HepG2 (cell line): ENCODE measurements around the gene MMP24OS. TPM values are rescaled to one million over a fixed set of nuclear protein-coding genes. Genes with fewer than 3 reads are reported as not detected.

Source experiments
- LCORL ChIP-seq, 2 experiments: fragments of 450-650 bp in 1 of 2; sonication (generic) in 1 of 2; formaldehyde crosslinking in 1 of 2; IDR thresholded peaks; 2 replicates each; pipeline versions ENCODE4 v1.5.0 to v1.6.1; 2017 to 2020; ENCODE audit warnings: antibody characterized with exemption in 1 of 2, missing genetic modification reagents in 1 of 2
- SP2 ChIP-seq: sonication (generic); formaldehyde crosslinking; IDR thresholded peaks from 2 replicates; pipeline ENCODE4 v1.5.1; 2020; ENCODE audit warnings: mild to moderate bottlenecking, missing genetic modification reagents
- SP4 ChIP-seq: sonication (generic); formaldehyde crosslinking; IDR thresholded peaks from 2 replicates; pipeline ENCODE4 v1.8.1; 2023; ENCODE audit warnings: mild to moderate bottlenecking, missing genetic modification reagents
- ZNF572 ChIP-seq: sonication (generic); formaldehyde crosslinking; IDR thresholded peaks from 2 replicates; pipeline ENCODE4 v1.5.1; 2020; ENCODE audit warnings: mild to moderate bottlenecking, missing genetic modification reagents
- ZNF792 ChIP-seq: IDR thresholded peaks from 2 replicates; pipeline ENCODE4 v1.6.1; 2016
- polyA plus RNA-seq, 8 experiments: library from polyadenylated mRNA; depleted of rRNA in 3 of 8; stranded (reverse) in 7 of 8; unstranded in 1 of 8; fragments of >200 nt; fragmentation: Illumina TruSeq in 4 of 8; extraction: Trizol in 4 of 8; gene quantifications; 2 replicates each; pipeline versions ENCODE4 v1.2.1 to v1.2.3, GENCODE V29; 2011 to 2016; ENCODE audit warnings: low read depth in 4 of 8, missing spikeins in 1 of 8, mixed read lengths in 1 of 8; ENCODE audit not compliant: insufficient read depth in 1 of 8
- total RNA-seq, 5 experiments: library from RNA; depleted of rRNA; stranded (reverse); fragments of >200 nt; fragmentation: Illumina TruSeq; extraction: Trizol; gene quantifications; 2 replicates each; pipeline ENCODE4 v1.2.3, GENCODE V29; 2016; ENCODE audit warnings: low read depth in 1 of 5
- TF ChIP-seq, protein P1 (sequence below): sonication (generic); formaldehyde crosslinking; IDR thresholded peaks from 2 replicates; pipeline ENCODE4 v1.9.0; 2022; ENCODE audit warnings: missing genetic modification reagents, mild to moderate bottlenecking, borderline replicate concordance
- TF ChIP-seq, protein P2 (sequence below): IDR thresholded peaks from 2 replicates; pipeline ENCODE4 v1.6.1; 2016; ENCODE audit warnings: low read depth, control low read depth
- TF ChIP-seq, protein P3 (sequence below): sonication (generic); formaldehyde crosslinking; IDR thresholded peaks from 2 replicates; pipeline ENCODE4 v1.4.0; 2020; ENCODE audit warnings: mild to moderate bottlenecking, missing genetic modification reagents
- TF ChIP-seq, protein P4 (sequence below), 2 experiments: sonication (generic) in 1 of 2; formaldehyde crosslinking in 1 of 2; IDR thresholded peaks; 2 replicates each; pipeline versions ENCODE4 v1.4.0 to v1.6.1; 2018 to 2020; ENCODE audit warnings: missing genetic modification reagents in 2 of 2, borderline replicate concordance in 1 of 2, low read depth in 1 of 2, mild to moderate bottlenecking in 1 of 2, missing biosample characterization in 1 of 2
- TF ChIP-seq, protein P5 (sequence below), 2 experiments: sonication (generic) in 1 of 2; formaldehyde crosslinking in 1 of 2; IDR thresholded peaks; 2 replicates each; pipeline versions ENCODE4 v1.6.1 to v1.9.0; 2014 to 2022; ENCODE audit warnings: antibody characterized with exemption in 1 of 2, borderline replicate concordance in 1 of 2, inconsistent platforms in 1 of 2, low read depth in 1 of 2, missing genetic modification reagents in 1 of 2
- TF ChIP-seq, protein P6 (sequence below): IDR thresholded peaks from 2 replicates; pipeline ENCODE4 v1.6.1; 2016; ENCODE audit warnings: control low read depth

Gene MMP24OS
- total and polyA plus RNA-seq, 2 of the 13 experiments (the other 11 are each of a cell fraction or from before 2014, with no cell fraction given) = 6.0 to 8.5 TPM

DNA sequence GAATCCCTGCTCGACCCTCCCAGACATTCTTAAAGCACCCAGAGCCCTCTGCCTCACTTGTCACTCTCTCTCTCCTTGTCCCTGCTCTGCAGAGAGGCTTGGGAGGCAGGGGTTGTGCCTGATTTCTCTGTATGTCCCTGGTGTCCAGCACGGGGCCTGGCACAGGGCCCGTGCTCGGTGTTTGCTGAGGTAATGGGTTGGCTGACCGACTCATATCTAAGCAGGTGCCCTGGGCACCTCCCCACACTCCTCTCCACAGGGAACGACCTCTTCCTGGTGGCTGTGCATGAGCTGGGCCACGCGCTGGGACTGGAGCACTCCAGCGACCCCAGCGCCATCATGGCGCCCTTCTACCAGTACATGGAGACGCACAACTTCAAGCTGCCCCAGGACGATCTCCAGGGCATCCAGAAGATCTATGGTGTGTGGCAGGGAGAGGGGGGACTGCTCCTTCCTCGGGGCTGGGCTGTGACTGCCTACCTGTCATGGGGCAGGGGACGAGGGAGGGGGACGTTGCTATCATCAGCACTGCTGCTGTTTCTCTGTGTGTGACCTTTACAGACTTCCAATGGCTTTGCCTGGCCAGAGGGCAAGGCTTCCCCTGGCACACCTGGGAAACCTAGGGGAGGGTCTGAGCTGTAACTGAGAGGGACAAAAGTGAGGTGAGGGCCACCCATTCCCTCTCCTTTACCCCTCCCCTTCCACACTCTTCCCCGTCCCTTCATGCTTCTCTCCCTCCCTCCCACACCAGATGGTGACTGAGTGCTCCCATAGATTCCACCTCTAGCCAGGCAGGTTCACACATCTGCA is 14.2 kb downstream of the MMP24OS start (continued):
- TF ChIP-seq, protein P1, sequence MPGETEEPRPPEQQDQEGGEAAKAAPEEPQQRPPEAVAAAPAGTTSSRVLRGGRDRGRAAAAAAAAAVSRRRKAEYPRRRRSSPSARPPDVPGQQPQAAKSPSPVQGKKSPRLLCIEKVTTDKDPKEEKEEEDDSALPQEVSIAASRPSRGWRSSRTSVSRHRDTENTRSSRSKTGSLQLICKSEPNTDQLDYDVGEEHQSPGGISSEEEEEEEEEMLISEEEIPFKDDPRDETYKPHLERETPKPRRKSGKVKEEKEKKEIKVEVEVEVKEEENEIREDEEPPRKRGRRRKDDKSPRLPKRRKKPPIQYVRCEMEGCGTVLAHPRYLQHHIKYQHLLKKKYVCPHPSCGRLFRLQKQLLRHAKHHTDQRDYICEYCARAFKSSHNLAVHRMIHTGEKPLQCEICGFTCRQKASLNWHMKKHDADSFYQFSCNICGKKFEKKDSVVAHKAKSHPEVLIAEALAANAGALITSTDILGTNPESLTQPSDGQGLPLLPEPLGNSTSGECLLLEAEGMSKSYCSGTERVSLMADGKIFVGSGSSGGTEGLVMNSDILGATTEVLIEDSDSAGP (CRISPR knock-in tag) = peak; percentile 39; the same call in 1 of the 2 replicates
- TF ChIP-seq SP4 (CRISPR knock-in tag) (peak; percentile 32; the same call in 1 of the 2 replicates), ZNF792 (CRISPR knock-in tag) (no peak), LCORL (IDR thresholded peaks at IDR 0.05) (no peak), LCORL (CRISPR knock-in tag; IDR thresholded peaks at IDR 0.05) (0 out of 2 replicates have a peak, but pooled peaks have one; percentile 3), ZNF572 (CRISPR knock-in tag) (peak; percentile 92), SP2 (0 out of 2 replicates have a peak, but pooled peaks have one; percentile 20)
- TF ChIP-seq, protein P2, sequence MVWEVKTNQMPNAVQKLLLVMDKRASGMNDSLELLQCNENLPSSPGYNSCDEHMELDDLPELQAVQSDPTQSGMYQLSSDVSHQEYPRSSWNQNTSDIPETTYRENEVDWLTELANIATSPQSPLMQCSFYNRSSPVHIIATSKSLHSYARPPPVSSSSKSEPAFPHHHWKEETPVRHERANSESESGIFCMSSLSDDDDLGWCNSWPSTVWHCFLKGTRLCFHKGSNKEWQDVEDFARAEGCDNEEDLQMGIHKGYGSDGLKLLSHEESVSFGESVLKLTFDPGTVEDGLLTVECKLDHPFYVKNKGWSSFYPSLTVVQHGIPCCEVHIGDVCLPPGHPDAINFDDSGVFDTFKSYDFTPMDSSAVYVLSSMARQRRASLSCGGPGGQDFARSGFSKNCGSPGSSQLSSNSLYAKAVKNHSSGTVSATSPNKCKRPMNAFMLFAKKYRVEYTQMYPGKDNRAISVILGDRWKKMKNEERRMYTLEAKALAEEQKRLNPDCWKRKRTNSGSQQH (CRISPR knock-in tag) = peak; percentile 7; the same call in 1 of the 2 replicates
- TF ChIP-seq, protein P3, sequence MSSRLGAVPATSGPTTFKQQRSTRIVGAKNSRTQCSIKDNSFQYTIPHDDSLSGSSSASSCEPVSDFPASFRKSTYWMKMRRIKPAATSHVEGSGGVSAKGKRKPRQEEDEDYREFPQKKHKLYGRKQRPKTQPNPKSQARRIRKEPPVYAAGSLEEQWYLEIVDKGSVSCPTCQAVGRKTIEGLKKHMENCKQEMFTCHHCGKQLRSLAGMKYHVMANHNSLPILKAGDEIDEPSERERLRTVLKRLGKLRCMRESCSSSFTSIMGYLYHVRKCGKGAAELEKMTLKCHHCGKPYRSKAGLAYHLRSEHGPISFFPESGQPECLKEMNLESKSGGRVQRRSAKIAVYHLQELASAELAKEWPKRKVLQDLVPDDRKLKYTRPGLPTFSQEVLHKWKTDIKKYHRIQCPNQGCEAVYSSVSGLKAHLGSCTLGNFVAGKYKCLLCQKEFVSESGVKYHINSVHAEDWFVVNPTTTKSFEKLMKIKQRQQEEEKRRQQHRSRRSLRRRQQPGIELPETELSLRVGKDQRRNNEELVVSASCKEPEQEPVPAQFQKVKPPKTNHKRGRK (CRISPR knock-in tag) = 0 out of 2 replicates have a peak, but pooled peaks have one; percentile 47
- TF ChIP-seq, protein P4, sequence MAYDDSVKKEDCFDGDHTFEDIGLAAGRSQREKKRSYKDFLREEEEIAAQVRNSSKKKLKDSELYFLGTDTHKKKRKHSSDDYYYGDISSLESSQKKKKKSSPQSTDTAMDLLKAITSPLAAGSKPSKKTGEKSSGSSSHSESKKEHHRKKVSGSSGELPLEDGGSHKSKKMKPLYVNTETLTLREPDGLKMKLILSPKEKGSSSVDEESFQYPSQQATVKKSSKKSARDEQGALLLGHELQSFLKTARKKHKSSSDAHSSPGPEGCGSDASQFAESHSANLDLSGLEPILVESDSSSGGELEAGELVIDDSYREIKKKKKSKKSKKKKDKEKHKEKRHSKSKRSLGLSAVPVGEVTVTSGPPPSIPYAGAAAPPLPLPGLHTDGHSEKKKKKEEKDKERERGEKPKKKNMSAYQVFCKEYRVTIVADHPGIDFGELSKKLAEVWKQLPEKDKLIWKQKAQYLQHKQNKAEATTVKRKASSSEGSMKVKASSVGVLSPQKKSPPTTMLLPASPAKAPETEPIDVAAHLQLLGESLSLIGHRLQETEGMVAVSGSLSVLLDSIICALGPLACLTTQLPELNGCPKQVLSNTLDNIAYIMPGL (CRISPR knock-in tag; IDR thresholded peaks at IDR 0.05; ENCODE audit: borderline replicate concordance in 1 of 2, low read depth in 1 of 2) = 0 out of 4 replicates have a peak, but pooled peaks of 1 of the 2 experiments have one; percentile 14
- TF ChIP-seq, protein P5, sequence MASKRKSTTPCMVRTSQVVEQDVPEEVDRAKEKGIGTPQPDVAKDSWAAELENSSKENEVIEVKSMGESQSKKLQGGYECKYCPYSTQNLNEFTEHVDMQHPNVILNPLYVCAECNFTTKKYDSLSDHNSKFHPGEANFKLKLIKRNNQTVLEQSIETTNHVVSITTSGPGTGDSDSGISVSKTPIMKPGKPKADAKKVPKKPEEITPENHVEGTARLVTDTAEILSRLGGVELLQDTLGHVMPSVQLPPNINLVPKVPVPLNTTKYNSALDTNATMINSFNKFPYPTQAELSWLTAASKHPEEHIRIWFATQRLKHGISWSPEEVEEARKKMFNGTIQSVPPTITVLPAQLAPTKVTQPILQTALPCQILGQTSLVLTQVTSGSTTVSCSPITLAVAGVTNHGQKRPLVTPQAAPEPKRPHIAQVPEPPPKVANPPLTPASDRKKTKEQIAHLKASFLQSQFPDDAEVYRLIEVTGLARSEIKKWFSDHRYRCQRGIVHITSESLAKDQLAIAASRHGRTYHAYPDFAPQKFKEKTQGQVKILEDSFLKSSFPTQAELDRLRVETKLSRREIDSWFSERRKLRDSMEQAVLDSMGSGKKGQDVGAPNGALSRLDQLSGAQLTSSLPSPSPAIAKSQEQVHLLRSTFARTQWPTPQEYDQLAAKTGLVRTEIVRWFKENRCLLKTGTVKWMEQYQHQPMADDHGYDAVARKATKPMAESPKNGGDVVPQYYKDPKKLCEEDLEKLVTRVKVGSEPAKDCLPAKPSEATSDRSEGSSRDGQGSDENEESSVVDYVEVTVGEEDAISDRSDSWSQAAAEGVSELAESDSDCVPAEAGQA (IDR thresholded peaks at IDR 0.05; ENCODE audit: low read depth) = 0 out of 2 replicates have a peak, but pooled peaks have one; percentile 28
- TF ChIP-seq, protein P5 (CRISPR knock-in tag; IDR thresholded peaks at IDR 0.05; ENCODE audit: borderline replicate concordance) = no peak
- TF ChIP-seq, protein P6, sequence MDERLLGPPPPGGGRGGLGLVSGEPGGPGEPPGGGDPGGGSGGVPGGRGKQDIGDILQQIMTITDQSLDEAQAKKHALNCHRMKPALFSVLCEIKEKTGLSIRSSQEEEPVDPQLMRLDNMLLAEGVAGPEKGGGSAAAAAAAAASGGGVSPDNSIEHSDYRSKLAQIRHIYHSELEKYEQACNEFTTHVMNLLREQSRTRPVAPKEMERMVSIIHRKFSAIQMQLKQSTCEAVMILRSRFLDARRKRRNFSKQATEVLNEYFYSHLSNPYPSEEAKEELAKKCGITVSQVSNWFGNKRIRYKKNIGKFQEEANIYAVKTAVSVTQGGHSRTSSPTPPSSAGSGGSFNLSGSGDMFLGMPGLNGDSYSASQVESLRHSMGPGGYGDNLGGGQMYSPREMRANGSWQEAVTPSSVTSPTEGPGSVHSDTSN (CRISPR knock-in tag) = 0 out of 2 replicates have a peak, but pooled peaks have one; percentile 0
